Chondrocyte (in vitro differentiated cells): ENCODE measurements around the gene ANKMY1. TPM values are rescaled to one million over a fixed set of nuclear protein-coding genes. Genes with fewer than 3 reads are reported as not detected.

Experiments
- DNase-seq: peaks from one replicate; pipeline ENCODE4 v3.0.0; 2021; ENCODE audit warnings: mixed read lengths, low spot score
- H3K27ac Mint-ChIP-seq: one replicate; pipeline ENCODE4 v1.8.0; 2021; ENCODE audit warnings: mild to moderate bottlenecking, moderate library complexity, mixed read lengths; ENCODE audit not compliant: unreplicated experiment
- H3K27me3 Mint-ChIP-seq: 2 replicates; pipeline ENCODE4 v1.8.0; 2021; ENCODE audit warnings: low read depth, mixed read lengths
- H3K36me3 Mint-ChIP-seq: 2 replicates; pipeline ENCODE4 v1.8.0; 2021; ENCODE audit warnings: low read depth, mixed read lengths
- H3K4me1 Mint-ChIP-seq: 2 replicates; pipeline ENCODE4 v1.8.0; 2021; ENCODE audit warnings: low read depth, mild to moderate bottlenecking, mixed read lengths
- H3K4me3 Mint-ChIP-seq: one replicate; pipeline ENCODE4 v1.8.0; 2021; ENCODE audit warnings: mild to moderate bottlenecking, moderate library complexity, mixed read lengths; ENCODE audit not compliant: unreplicated experiment
- H3K9me3 Mint-ChIP-seq: 2 replicates; pipeline ENCODE4 v1.8.0; 2021; ENCODE audit warnings: low read depth, mixed read lengths
- total RNA-seq: library from RNA; stranded (reverse); gene quantifications from 3 replicates; pipeline ENCODE4 v1.2.1, GENCODE V29; 2021
- TF ChIP-seq, protein P1 (sequence below): fragments of 200-600 bp; sonication (generic); IDR thresholded peaks from 2 replicates; pipeline ENCODE4 v1.5.0; 2021; ENCODE audit warnings: antibody characterized with exemption, mild to moderate bottlenecking, moderate library complexity

Gene ANKMY1
- total RNA-seq, 1 donor from 2014 or later = 10.8 TPM

GRCh38 chr2:240556553-240557100 is 1.2 kb downstream of the ANKMY1 start:
- H3K9me3 Mint-ChIP-seq = no peaks in the 10 kb centered on the region
- peak overlapping the region; percentile 33 for H3K4me3 Mint-ChIP-seq
- no peak for DNase-seq
- no peak overlapping the region for H3K27ac Mint-ChIP-seq
- peaks cover 26% of the 10 kb centered on the region for H3K4me1 Mint-ChIP-seq
- TF ChIP-seq, protein P1, sequence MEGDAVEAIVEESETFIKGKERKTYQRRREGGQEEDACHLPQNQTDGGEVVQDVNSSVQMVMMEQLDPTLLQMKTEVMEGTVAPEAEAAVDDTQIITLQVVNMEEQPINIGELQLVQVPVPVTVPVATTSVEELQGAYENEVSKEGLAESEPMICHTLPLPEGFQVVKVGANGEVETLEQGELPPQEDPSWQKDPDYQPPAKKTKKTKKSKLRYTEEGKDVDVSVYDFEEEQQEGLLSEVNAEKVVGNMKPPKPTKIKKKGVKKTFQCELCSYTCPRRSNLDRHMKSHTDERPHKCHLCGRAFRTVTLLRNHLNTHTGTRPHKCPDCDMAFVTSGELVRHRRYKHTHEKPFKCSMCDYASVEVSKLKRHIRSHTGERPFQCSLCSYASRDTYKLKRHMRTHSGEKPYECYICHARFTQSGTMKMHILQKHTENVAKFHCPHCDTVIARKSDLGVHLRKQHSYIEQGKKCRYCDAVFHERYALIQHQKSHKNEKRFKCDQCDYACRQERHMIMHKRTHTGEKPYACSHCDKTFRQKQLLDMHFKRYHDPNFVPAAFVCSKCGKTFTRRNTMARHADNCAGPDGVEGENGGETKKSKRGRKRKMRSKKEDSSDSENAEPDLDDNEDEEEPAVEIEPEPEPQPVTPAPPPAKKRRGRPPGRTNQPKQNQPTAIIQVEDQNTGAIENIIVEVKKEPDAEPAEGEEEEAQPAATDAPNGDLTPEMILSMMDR = peak; percentile 58
- H3K27me3 Mint-ChIP-seq = no peaks in the 10 kb centered on the region
- peaks cover 2% of the 10 kb centered on the region for H3K36me3 Mint-ChIP-seq

DNA sequence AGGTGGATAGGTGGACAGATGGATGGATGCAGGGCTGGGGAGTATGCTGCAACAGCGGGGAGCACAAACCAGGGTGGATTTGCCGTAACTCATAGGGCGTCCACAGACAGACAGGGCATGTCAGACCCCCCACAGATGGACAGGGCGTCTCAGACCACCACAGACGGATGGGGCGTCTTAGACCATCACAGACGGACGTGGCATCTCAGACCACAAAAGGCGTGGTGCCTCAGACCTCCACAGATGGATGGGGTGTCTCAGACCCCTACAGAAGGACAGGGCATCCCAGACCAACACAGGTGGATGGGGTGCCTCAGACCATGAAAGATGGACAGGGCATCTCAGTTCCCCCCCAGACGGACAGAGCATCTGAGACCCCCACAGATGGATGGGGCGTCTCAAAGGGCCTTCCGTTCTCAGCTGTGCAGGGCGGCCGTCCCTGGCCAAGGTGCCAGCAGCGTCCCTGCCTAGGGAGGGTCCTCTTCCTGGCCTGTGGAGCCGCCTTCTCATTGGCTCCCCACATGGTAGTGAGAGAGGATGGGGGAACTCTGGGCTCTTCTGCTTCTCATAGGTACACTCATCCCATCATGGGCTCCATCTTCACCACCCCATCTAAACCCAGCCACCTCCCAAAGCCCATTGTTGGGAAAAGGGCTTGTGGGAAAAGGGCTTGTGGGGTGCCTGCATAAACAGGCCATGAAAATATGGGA is 2.1 kb downstream of the ANKMY1 start:
- Mint-ChIP-seq H3K9me3 (no peaks in the 10 kb centered on the region), H3K36me3 (peaks cover 4% of the 10 kb centered on the region), H3K4me1 (peaks cover 21% of the 10 kb centered on the region), H3K4me3 (no peak overlapping the region), H3K27ac (no peak overlapping the region), H3K27me3 (no peaks in the 10 kb centered on the region)
- TF ChIP-seq, protein P1 = no peak
- no peak for DNase-seq

- Mint-ChIP-seq H3K9me3 (no peaks in the 10 kb centered on the region), H3K27me3 (no peaks in the 10 kb centered on the region), H3K27ac (no peak overlapping the region), H3K36me3 (peaks cover 4% of the 10 kb centered on the region), H3K4me1 (peaks cover 20% of the 10 kb centered on the region), H3K4me3 (no peak overlapping the region)
- no peak for DNase-seq
- TF ChIP-seq, protein P1 = no peak
Measured at GRCh38 chr2:240554767-240555493, 2.9 kb downstream of the ANKMY1 start.

- H3K27ac Mint-ChIP-seq = no peak overlapping the region
- peaks cover 11% of the 10 kb centered on the region for H3K4me1 Mint-ChIP-seq
- peaks cover 4% of the 10 kb centered on the region for H3K36me3 Mint-ChIP-seq
- no peaks in the 10 kb centered on the region for H3K27me3 Mint-ChIP-seq
- TF ChIP-seq, protein P1 = no peak
- H3K9me3 Mint-ChIP-seq = no peaks in the 10 kb centered on the region
- no peak overlapping the region for H3K4me3 Mint-ChIP-seq
- DNase-seq = no peak
Measured at GRCh38 chr2:240553956-240554480, 3.8 kb downstream of the ANKMY1 start.

- Mint-ChIP-seq H3K36me3 (peaks cover 6% of the 10 kb centered on the region), H3K9me3 (no peaks in the 10 kb centered on the region), H3K27me3 (no peaks in the 10 kb centered on the region), H3K27ac (no peak overlapping the region), H3K4me3 (no peak overlapping the region), H3K4me1 (no peaks in the 10 kb centered on the region)
- no peak for DNase-seq
- TF ChIP-seq, protein P1 = no peak
Measured at GRCh38 chr2:240551811-240552210, 6.0 kb downstream of the ANKMY1 start.
